SK-N-SH (cell line): ENCODE measurements around the gene TUBGCP2. TPM values are rescaled to one million over a fixed set of nuclear protein-coding genes. Genes with fewer than 3 reads are reported as not detected.

Experiments
- CTCF ChIA-PET: fragments of 300-600, 350-600 bp; formaldehyde crosslinking; extraction: SDS; loops from one replicate; lab custom pipeline; 2021; lab: Yijun Ruan, JAX
- POLR2A ChIA-PET: fragments of 350-600 bp; sonication (Branson Sonifier 250); formaldehyde crosslinking; extraction: SDS; loops from one replicate; lab custom pipeline; 2020; ENCODE audit warnings: antibody characterized with exemption, inconsistent platforms; lab: Yijun Ruan, JAX
- DNase-seq: peaks from one replicate; pipeline ENCODE4 v3.0.0; 2012
- H2AFZ ChIP-seq: fragments of 200-600 bp; sonication (generic); 2 replicates; pipeline ENCODE4 v1.8.1; 2016; ENCODE audit warnings: antibody characterized with exemption, mild to moderate bottlenecking, low read depth
- H3F3A ChIP-seq: fragments of 200-600 bp; sonication (generic); replicated peaks from 2 replicates; pipeline ENCODE3; 2016; ENCODE audit warnings: antibody characterized with exemption, mild to moderate bottlenecking; ENCODE audit not compliant: insufficient read depth
- H3K27ac ChIP-seq, 2 experiments: fragments of 200-500 bp in 1 of 2; fragments of 200-600 bp in 1 of 2; sonication (Bioruptor generic) in 1 of 2; sonication (generic), shearing (Covaris generic) in 1 of 2; 2 replicates each; pipeline versions ENCODE4 v1.5.1 to v1.6.1; 2014 to 2016; ENCODE audit warnings: low read depth in 2 of 2, inconsistent platforms in 1 of 2, low read length in 1 of 2, mild to moderate bottlenecking in 1 of 2, mixed read lengths in 1 of 2
- H3K27me3 ChIP-seq: fragments of 200-600 bp; sonication (generic), shearing (Covaris generic); 2 replicates; pipeline ENCODE4 v1.6.1; 2016; ENCODE audit warnings: mixed run types; ENCODE audit not compliant: insufficient read depth
- H3K36me3 ChIP-seq, 2 experiments: fragments of 200-500 bp in 1 of 2; fragments of 200-600 bp in 1 of 2; sonication (Bioruptor generic) in 1 of 2; sonication (generic) in 1 of 2; replicated peaks in 1 of 2; 2 replicates each; pipeline versions ENCODE3 to v1.5.1; 2014 to 2016; ENCODE audit warnings: low read length in 1 of 2, mild to moderate bottlenecking in 1 of 2; ENCODE audit not compliant: insufficient read depth in 2 of 2, control insufficient read depth in 1 of 2
- H3K4me1 ChIP-seq, 2 experiments: fragments of 200-500 bp in 1 of 2; fragments of 200-600 bp in 1 of 2; sonication (Bioruptor generic) in 1 of 2; sonication (generic), shearing (Covaris generic) in 1 of 2; 2 replicates each; pipeline versions ENCODE4 v1.5.1 to v1.6.1; 2014 to 2016; ENCODE audit warnings: low read depth in 1 of 2, low read length in 1 of 2, mixed run types in 1 of 2; ENCODE audit not compliant: insufficient read depth in 2 of 2, control insufficient read depth in 1 of 2
- H3K4me2 ChIP-seq: fragments of 200-600 bp; sonication (generic), shearing (Covaris generic); 2 replicates; pipeline ENCODE4 v1.6.1; 2017; ENCODE audit warnings: mixed run types
- H3K4me3 ChIP-seq, 2 experiments: fragments of 200-500 bp in 1 of 2; fragments of 200-600 bp in 1 of 2; sonication (Bioruptor generic) in 1 of 2; sonication (generic), shearing (Covaris generic) in 1 of 2; 2 replicates each; pipeline versions ENCODE4 v1.5.1 to v1.8.1; 2014 to 2016; ENCODE audit warnings: low read depth in 2 of 2, inconsistent platforms in 1 of 2, low read length in 1 of 2, mild to moderate bottlenecking in 1 of 2, mixed read lengths in 1 of 2, moderate library complexity in 1 of 2
- H3K79me2 ChIP-seq: fragments of 200-600 bp; sonication (generic); 2 replicates; pipeline ENCODE4 v1.8.1; 2017; ENCODE audit warnings: mild to moderate bottlenecking; ENCODE audit not compliant: insufficient read depth
- H3K9ac ChIP-seq: fragments of 200-600 bp; sonication (generic); 2 replicates; pipeline ENCODE4 v1.6.1; 2017; ENCODE audit warnings: mixed run types
- H3K9me2 ChIP-seq: fragments of 200-600 bp; sonication (generic); 2 replicates; pipeline ENCODE4 v1.6.1; 2017; ENCODE audit warnings: mixed run types
- H3K9me3 ChIP-seq: fragments of 200-600 bp; sonication (generic); 2 replicates; pipeline ENCODE4 v1.6.1; 2017; ENCODE audit warnings: mixed run types, mild to moderate bottlenecking, moderate library complexity
- H4K20me1 ChIP-seq: fragments of 200-600 bp; sonication (generic); 2 replicates; pipeline ENCODE4 v1.6.1; 2017; ENCODE audit warnings: mild to moderate bottlenecking, mixed run types; ENCODE audit not compliant: insufficient read depth
- EP300 ChIP-seq, 2 experiments: IDR thresholded peaks; 2 replicates each; pipeline versions ENCODE4 v1.4.0 to v1.6.1; 2012; ENCODE audit warnings: borderline replicate concordance in 1 of 2, low read depth in 1 of 2, low read length in 1 of 2
- EZH2phosphoT487 ChIP-seq: fragments of 200-600 bp; sonication (generic); IDR thresholded peaks from 2 replicates; pipeline ENCODE4 v1.6.1; 2017; ENCODE audit warnings: low read depth, mixed run types, mild to moderate bottlenecking, antibody characterized with exemption, moderate library complexity, borderline replicate concordance
- FOSL2 ChIP-seq: IDR thresholded peaks from 2 replicates; pipeline ENCODE4 v1.4.0; 2012; ENCODE audit warnings: low read depth, mild to moderate bottlenecking, moderate library complexity, borderline replicate concordance
- FOXJ3 ChIP-seq: sonication (generic); formaldehyde crosslinking; IDR thresholded peaks from 2 replicates; pipeline ENCODE4 v1.5.1; 2020; ENCODE audit warnings: mild to moderate bottlenecking, missing genetic modification reagents
- FOXM1 ChIP-seq: IDR thresholded peaks from 2 replicates; pipeline ENCODE4 v1.4.0; 2012; ENCODE audit warnings: low read depth, mild to moderate bottlenecking
- GATA2 ChIP-seq: sonication (generic); formaldehyde crosslinking; IDR thresholded peaks from 2 replicates; pipeline ENCODE4 v1.5.0; 2020; ENCODE audit warnings: mild to moderate bottlenecking, missing genetic modification reagents
- IRF3 ChIP-seq: fragments of 150-350 bp; IDR thresholded peaks from 2 replicates; pipeline ENCODE4 v1.6.1; 2016; ENCODE audit warnings: mild to moderate bottlenecking, low read depth, low read length
- MXI1 ChIP-seq: IDR thresholded peaks from 2 replicates; pipeline ENCODE4 v1.6.1; 2012; ENCODE audit warnings: mild to moderate bottlenecking, low read depth, low read length, improper control_type of control experiment
- NFIC ChIP-seq: IDR thresholded peaks from 2 replicates; pipeline ENCODE4 v1.4.0; 2012; ENCODE audit warnings: borderline replicate concordance
- RCOR1 ChIP-seq: fragments of 150-350 bp; IDR thresholded peaks from 2 replicates; pipeline ENCODE4 v1.6.1; 2017; ENCODE audit warnings: antibody characterized with exemption, low read length
- SMC3 ChIP-seq: IDR thresholded peaks from 2 replicates; pipeline ENCODE4 v1.6.1; 2012; ENCODE audit warnings: low read depth, low read length, improper control_type of control experiment
- TEAD4 ChIP-seq: IDR thresholded peaks from 2 replicates; pipeline ENCODE4 v1.4.0; 2012; ENCODE audit warnings: mild to moderate bottlenecking, borderline replicate concordance; ENCODE audit not compliant: insufficient read depth
- USF1 ChIP-seq: IDR thresholded peaks from 2 replicates; pipeline ENCODE4 v1.4.0; 2012; ENCODE audit warnings: low read depth, borderline replicate concordance
- USF2 ChIP-seq: fragments of 150-350 bp; IDR thresholded peaks from 2 replicates; pipeline ENCODE4 v1.6.1; 2017; ENCODE audit warnings: antibody characterized with exemption, low read length, low read depth, borderline replicate concordance
- YY1 ChIP-seq: IDR thresholded peaks from 2 replicates; pipeline ENCODE4 v1.4.0; 2012; ENCODE audit warnings: low read depth, mild to moderate bottlenecking
- WGBS: methylation state at CpG from one replicate; pipeline ENCODE4 v1.1.6; 2017; ENCODE audit warnings: low lambda C conversion rate; 5-methylcytosine and 5-hydroxymethylcytosine counted together
- polyA plus RNA-seq, 3 experiments: library from polyadenylated mRNA; depleted of rRNA; stranded (reverse); fragments of >200 nt; gene quantifications; 2 replicates each; pipeline ENCODE4 v1.2.3, GENCODE V29; 2012

Gene TUBGCP2
- polyA plus RNA-seq, 1 of the 3 experiments (the other 2 are of a cell fraction), result 49.1 TPM

GRCh38 chr10:133231946-133232574, 76.6 kb downstream of the TUBGCP2 start:
- H3K27ac ChIP-seq, result no peak overlapping the region
- H3K4me2 ChIP-seq, result no peak overlapping the region
- H3K27me3 ChIP-seq, result peaks cover 72% of the 10 kb centered on the region
- ChIA-PET CTCF (no interaction called here), POLR2A (no interaction called here)
- H3K9ac ChIP-seq, result no peak overlapping the region
- H3K79me2 ChIP-seq, result no peaks in the 10 kb centered on the region
- no peak for TF ChIP-seq IRF3
- TF ChIP-seq GATA2, result no peak
- no peak for TF ChIP-seq RCOR1
- no peak for TF ChIP-seq NFIC
- TF ChIP-seq MXI1, result no peak
- no peak for TF ChIP-seq FOSL2
- no peak for TF ChIP-seq TEAD4
- no peak for TF ChIP-seq USF2
- TF ChIP-seq YY1, result no peak
- no peak for TF ChIP-seq USF1
- TF ChIP-seq EP300 (IDR thresholded peaks at IDR 0.05; ENCODE audit: borderline replicate concordance in 1 of 2, low read depth in 1 of 2, low read length in 1 of 2), result no peak
- no peak for TF ChIP-seq FOXM1
- no peak for TF ChIP-seq EZH2phosphoT487
- WGBS, result 29% methylated on average over 8 of the region's 11 CpGs
- H3F3A ChIP-seq, result no peaks in the 10 kb centered on the region
- H3K36me3 ChIP-seq, result no peaks in the 10 kb centered on the region
- no peaks in the 10 kb centered on the region for H3K4me1 ChIP-seq
- H3K9me3 ChIP-seq, result no peaks in the 10 kb centered on the region
- H3K9me2 ChIP-seq, result no peaks in the 10 kb centered on the region
- DNase-seq, result no peak
- no peaks in the 10 kb centered on the region for H4K20me1 ChIP-seq
- H3K4me3 ChIP-seq, result no peak overlapping the region
- no peak overlapping the region for H2AFZ ChIP-seq

- H3K27me3 ChIP-seq, result peaks cover 65% of the 10 kb centered on the region
- TF ChIP-seq SMC3 (no peak), USF1 (no peak), EP300 (IDR thresholded peaks at IDR 0.05; ENCODE audit: borderline replicate concordance in 1 of 2, low read depth in 1 of 2, low read length in 1 of 2) (no peak), FOXJ3 (CRISPR knock-in tag) (no peak)
- H3K27ac ChIP-seq, result no peak overlapping the region
- 24% methylated on average over 32 of the region's 44 CpGs for WGBS
- H3K4me2 ChIP-seq, result no peak overlapping the region
- no peak overlapping the region for H2AFZ ChIP-seq
- no peaks in the 10 kb centered on the region for H3K9me3 ChIP-seq
- no peaks in the 10 kb centered on the region for H3K79me2 ChIP-seq
- DNase-seq, result no peak
- no peak overlapping the region for H3K9ac ChIP-seq
- H3F3A ChIP-seq, result no peaks in the 10 kb centered on the region
- H3K36me3 ChIP-seq, result no peaks in the 10 kb centered on the region
- H3K9me2 ChIP-seq, result no peaks in the 10 kb centered on the region
- POLR2A ChIA-PET, result no interaction called here
- no peaks in the 10 kb centered on the region for H3K4me1 ChIP-seq
- no peaks in the 10 kb centered on the region for H4K20me1 ChIP-seq
- CTCF ChIA-PET, result no interaction called here
- no peak overlapping the region for H3K4me3 ChIP-seq
Observed at GRCh38 chr10:133231244-133231945, 77.3 kb downstream of the TUBGCP2 start.
